Measurements from ENCODE around the gene TMX2. TPM values are rescaled to one million over a fixed set of nuclear protein-coding genes. Genes with fewer than 3 reads are reported as not detected.

The TMX2 gene
- total RNA-seq, 1 experiment from 2014 or later: 91.3 TPM

GRCh38 chr11:57745206-57745605, 32.8 kb downstream of the TMX2 start:
- WGBS (ENCODE audit: extremely low coverage, insufficient read length, low lambda C conversion rate): no CpG with 5 or more reads among the region's 5 CpGs
- Histone ChIP-seq H3K4me1 (ENCODE audit: insufficient read depth, low read length) (no peaks in the 10 kb centered on the region), H2AK5ac (ENCODE audit: insufficient read length, low read length) (no peak overlapping the region), H3K79me2 (ENCODE audit: insufficient read depth, low read length) (peaks cover 5% of the 10 kb centered on the region; the same call in 1 of the 2 replicates), H2AFZ (ENCODE audit: low read length) (no peak overlapping the region), H3T11ph (ENCODE audit: low read length) (no peak overlapping the region), H3K27me3 (ENCODE audit: insufficient read depth, low read length) (no peaks in the 10 kb centered on the region), H3K14ac (ENCODE audit: insufficient read depth, low read length) (no peak overlapping the region), H4K8ac (replicated peaks; ENCODE audit: insufficient read length, low read depth, low read length) (no peak overlapping the region), H2BK12ac (ENCODE audit: insufficient read length, low read depth, low read length) (no peak overlapping the region), H4K5ac (ENCODE audit: insufficient read length, low read depth, low read length) (no peak overlapping the region), H3K4me2 (ENCODE audit: insufficient read depth, insufficient read length, low read length) (no peak overlapping the region), H3K23me2 (ENCODE audit: insufficient read length, low read depth, low read length, poor library complexity, severe bottlenecking) (peaks cover 6% of the 10 kb centered on the region), H3K9ac (ENCODE audit: extremely low read depth, insufficient read length, low read length) (no peak overlapping the region), H3K56ac (ENCODE audit: insufficient read length, low read depth, low read length) (no peak overlapping the region), H2BK15ac (ENCODE audit: low read depth, low read length) (no peak overlapping the region), H3K4ac (ENCODE audit: low read depth, low read length) (no peak overlapping the region), H2BK20ac (ENCODE audit: low read depth, low read length, poor library complexity, severe bottlenecking) (no peak overlapping the region), H3K18ac (ENCODE audit: insufficient read length, low read depth, low read length) (no peak overlapping the region), H2BK120ac (ENCODE audit: low read depth, low read length, poor library complexity, severe bottlenecking) (no peak overlapping the region), H4K20me1 (ENCODE audit: control insufficient read depth, insufficient read depth, insufficient read length) (peaks cover 3% of the 10 kb centered on the region), H3K79me1 (ENCODE audit: insufficient read depth, low read depth, low read length, poor library complexity, severe bottlenecking) (peaks cover 3% of the 10 kb centered on the region), H3K23ac (ENCODE audit: insufficient read length, low read depth, low read length) (no peak overlapping the region), H3K9me3 (ENCODE audit: control insufficient read depth, low read depth, low read length) (no peaks in the 10 kb centered on the region), H2BK5ac (ENCODE audit: insufficient read length, low read length) (no peak overlapping the region), H3K27ac (ENCODE audit: insufficient read length, low read depth, low read length) (no peak overlapping the region), H4K91ac (ENCODE audit: insufficient read length, low read depth, low read length) (no peak overlapping the region)
- no peaks in the 10 kb centered on the region; the same call in 1 of the 2 replicates for H3K27me3 Mint-ChIP-seq (ENCODE audit: low read depth)
- no peak overlapping the region; a peak in 1 of 5 replicates for H3K4me3 Mint-ChIP-seq
- TF ChIP-seq CTCF (conservative IDR thresholded peaks at IDR 0.05): no peak
- no peaks in the 10 kb centered on the region for H3K9me3 Mint-ChIP-seq
- H3K27ac Mint-ChIP-seq: peak overlapping the region in 2 of 3 experiments; percentile 11 to 22; a peak in 3 of 7 replicates
- H3K4me1 Mint-ChIP-seq: peaks cover 10 to 11% of the 10 kb centered on the region in 2 experiments
- DNase-seq: no peak
- H3K36me3 Mint-ChIP-seq (ENCODE audit: insufficient read depth in 1 of 3, low read depth in 3 of 3): peaks cover 24 to 43% (median 36%) of the 10 kb centered on the region in 3 experiments

Data from H9 (cell line).